Naive thymus-derived CD8-positive, alpha-beta T cell (primary cell): ENCODE results near the gene CDH23. TPM values are rescaled to one million over a fixed set of nuclear protein-coding genes. Genes with fewer than 3 reads are reported as not detected.

Experiments used
- ATAC-seq, 2 donors: fragments of 150-1000 bp; cut with Tn5 transposase in 1 of 2; sonication (Bioruptor Pico), chemical (Tn5 transposase) in 1 of 2; 1 replicate in 1 of 2; 2 replicates in 1 of 2; pipeline ENCODE4 v1.10.0; 2021; ENCODE audit warnings: mild to moderate bottlenecking in 2 of 2, moderate library complexity in 2 of 2
- POLR2A ChIA-PET: fragments of 350-600 bp; sonication (Branson Sonifier 250); formaldehyde crosslinking; loops from one replicate; lab custom pipeline; 2021; ENCODE audit warnings: antibody characterized with exemption; lab: Charles Lee
- DNase-seq, 10 donors: peaks; one replicate each; pipeline versions ENCODE4 v3.0.0 to v3.0.0-alpha.2; 2020 to 2022
- H3K27ac Mint-ChIP-seq, 10 donors: one replicate each; pipeline ENCODE4 v1.8.0; 2020 to 2022; ENCODE audit warnings: mild to moderate bottlenecking in 10 of 10, mixed read lengths in 10 of 10, moderate library complexity in 4 of 10, inconsistent platforms in 1 of 10
- H3K27me3 Mint-ChIP-seq, 5 donors: one replicate each; pipeline ENCODE4 v1.8.0; 2021 to 2022; ENCODE audit warnings: mixed read lengths in 5 of 5
- H3K36me3 Mint-ChIP-seq, 3 donors: one replicate each; pipeline ENCODE4 v1.8.0; 2020 to 2022; ENCODE audit warnings: mixed read lengths in 3 of 3, mild to moderate bottlenecking in 2 of 3, inconsistent platforms in 1 of 3
- H3K4me1 Mint-ChIP-seq, 4 donors: one replicate each; pipeline ENCODE4 v1.8.0; 2021 to 2022; ENCODE audit warnings: mixed read lengths in 4 of 4
- H3K4me3 Mint-ChIP-seq, 10 donors: one replicate each; pipeline ENCODE4 v1.8.0; 2020 to 2022; ENCODE audit warnings: mild to moderate bottlenecking in 10 of 10, mixed read lengths in 10 of 10, moderate library complexity in 6 of 10, inconsistent platforms in 1 of 10
- H3K9me3 Mint-ChIP-seq, 9 donors: one replicate each; pipeline ENCODE4 v1.8.0; 2020 to 2022; ENCODE audit warnings: mixed read lengths in 9 of 9, mild to moderate bottlenecking in 3 of 9, inconsistent platforms in 1 of 9, moderate library complexity in 1 of 9
- polyA plus RNA-seq, 3 donors: library from polyadenylated mRNA; unstranded; fragments of 300-500 nt; fragmentation: Illumina TruSeq; gene quantifications; one replicate each; pipeline ENCODE4 v1.2.3, GENCODE V29; 2021
- total RNA-seq, 8 experiments: library from RNA in 2 of 8; stranded (reverse) in 2 of 8; gene quantifications; one replicate each; pipeline ENCODE4 v1.2.3 and lab custom pipeline; 2021 to 2026

Gene CDH23
- total and polyA plus RNA-seq, 5 experiments from 2014 or later = 0.82 to 10.2 (median 3.8) TPM

DNA sequence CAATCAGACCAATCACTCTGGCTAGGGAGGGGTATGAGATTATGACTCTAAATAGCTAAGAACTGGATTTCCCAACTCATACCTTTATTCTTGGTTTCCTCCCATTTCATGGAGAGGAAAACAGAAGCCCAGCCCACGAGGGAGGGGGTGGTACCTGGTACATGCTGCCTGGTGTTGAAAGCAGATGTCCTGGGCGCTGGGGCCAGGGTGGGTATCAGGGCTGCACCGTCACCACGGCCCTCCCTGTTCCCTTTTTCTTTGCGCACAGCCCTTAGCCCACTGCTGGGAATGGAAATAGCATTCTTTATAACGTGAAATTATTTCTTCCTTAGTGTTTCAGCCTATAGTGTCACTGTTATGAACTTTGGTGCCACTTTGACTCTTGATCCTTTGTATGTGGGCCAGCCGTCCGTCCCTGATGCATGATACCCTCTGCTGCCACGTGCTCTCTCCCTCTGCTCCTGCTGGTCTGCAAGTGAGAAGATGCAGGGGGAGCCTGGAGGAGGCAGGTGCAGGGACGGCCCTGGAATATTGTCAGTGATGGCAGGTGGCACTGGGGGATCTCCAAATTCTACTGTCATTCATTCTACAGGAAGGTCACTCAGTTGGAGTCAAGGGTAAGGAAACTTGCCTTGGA is 158.5 kb downstream of the CDH23 start:
- no peak overlapping the region for H3K27ac Mint-ChIP-seq
- H3K36me3 Mint-ChIP-seq = no peaks in the 10 kb centered on the region
- no peaks in the 10 kb centered on the region for H3K9me3 Mint-ChIP-seq
- ATAC-seq = no peak
- H3K4me3 Mint-ChIP-seq = no peak overlapping the region
- peaks cover 0 to 15% (median 8%) of the 10 kb centered on the region in 5 donors for H3K27me3 Mint-ChIP-seq
- POLR2A ChIA-PET = no interaction called here
- DNase-seq = no peak
- no peaks in the 10 kb centered on the region for H3K4me1 Mint-ChIP-seq

DNA sequence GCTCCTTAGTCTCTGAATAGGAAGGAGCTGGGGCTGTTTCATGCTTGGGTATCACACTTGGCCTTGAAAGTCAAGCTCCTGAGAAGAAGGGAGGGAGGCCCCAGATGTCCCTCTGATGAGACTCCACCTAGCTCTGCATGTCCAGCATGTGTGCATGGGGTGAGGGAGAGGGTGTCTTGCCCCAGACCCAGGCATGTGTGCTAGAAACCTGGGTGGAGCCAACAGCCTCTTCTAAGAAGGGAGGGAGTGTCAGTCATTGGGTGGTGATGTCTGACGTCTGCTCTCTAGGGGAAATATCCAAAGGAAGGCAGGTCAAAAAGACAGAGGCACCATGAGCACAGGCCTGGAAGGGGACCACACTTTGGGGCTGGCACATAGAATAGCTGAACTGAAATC is 159.0 kb downstream of the CDH23 start:
- H3K27me3 Mint-ChIP-seq = peaks cover 2 to 15% (median 10%) of the 10 kb centered on the region in 5 donors
- no peak overlapping the region for H3K27ac Mint-ChIP-seq
- POLR2A ChIA-PET = no interaction called here
- no peaks in the 10 kb centered on the region for H3K36me3 Mint-ChIP-seq
- H3K4me3 Mint-ChIP-seq = no peak overlapping the region
- H3K9me3 Mint-ChIP-seq = no peaks in the 10 kb centered on the region
- DNase-seq (no peak), ATAC-seq (no peak)
- H3K4me1 Mint-ChIP-seq = no peaks in the 10 kb centered on the region

DNA sequence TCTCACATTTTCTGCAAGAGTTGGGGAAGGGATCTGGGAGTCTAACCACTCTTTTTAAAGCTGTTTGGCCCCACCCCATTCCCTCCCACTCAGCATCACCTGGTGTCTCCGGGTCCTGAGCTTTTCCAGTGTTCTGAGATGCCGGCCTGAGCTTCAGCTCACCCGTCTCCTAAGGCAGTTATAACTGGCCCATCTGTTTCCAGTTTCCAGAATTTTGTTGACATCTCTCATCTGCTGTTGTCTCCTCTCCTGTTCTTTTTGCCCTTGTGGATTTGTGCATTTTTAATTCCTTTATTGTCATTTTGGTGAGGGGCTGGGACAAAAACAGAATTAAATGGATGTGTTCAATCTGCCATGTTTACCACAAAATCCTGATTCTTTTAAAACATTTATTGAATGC is 162.3 kb downstream of the CDH23 start:
- H3K36me3 Mint-ChIP-seq = no peaks in the 10 kb centered on the region
- peaks cover 6 to 29% (median 17%) of the 10 kb centered on the region in 5 donors for H3K27me3 Mint-ChIP-seq
- no peaks in the 10 kb centered on the region for H3K9me3 Mint-ChIP-seq
- DNase-seq (peak in 1 of 10 donors; percentile 18), ATAC-seq (no peak)
- H3K4me1 Mint-ChIP-seq = peaks cover 0 to 6% (median 0%) of the 10 kb centered on the region in 4 donors
- H3K4me3 Mint-ChIP-seq = no peak overlapping the region
- no peak overlapping the region for H3K27ac Mint-ChIP-seq
- POLR2A ChIA-PET = no interaction called here

DNA sequence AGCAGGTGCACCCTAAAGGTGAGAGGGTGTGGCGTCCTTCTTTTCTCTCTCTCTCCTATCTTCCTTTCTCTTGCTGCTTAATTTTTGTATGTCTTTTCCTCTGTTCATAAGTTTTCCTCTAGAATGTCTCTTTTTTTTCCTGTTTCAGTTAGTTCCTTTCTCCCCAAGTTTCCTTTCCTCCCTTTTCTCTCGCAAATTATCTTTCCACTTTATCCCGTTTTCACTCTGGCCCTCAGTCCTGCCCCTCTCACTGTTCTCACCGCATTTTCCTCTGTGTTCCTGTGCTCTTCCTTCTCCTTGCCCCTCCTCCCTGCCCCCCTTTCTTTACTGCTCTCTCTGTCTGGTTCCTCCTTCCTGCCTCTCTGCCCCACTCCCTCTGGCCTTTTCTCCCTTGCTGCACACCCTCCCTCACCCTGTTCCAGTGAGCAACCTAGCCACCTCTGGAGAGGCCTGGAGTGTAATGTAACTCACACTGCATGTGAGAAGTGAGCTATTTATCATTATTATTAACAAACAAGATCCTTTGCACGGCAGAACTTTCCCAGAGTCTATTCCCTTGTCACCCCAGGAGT is 164.4 kb downstream of the CDH23 start:
- Mint-ChIP-seq H3K27me3 (peaks cover 6 to 30% (median 17%) of the 10 kb centered on the region in 5 donors), H3K4me3 (no peak overlapping the region), H3K27ac (peak overlapping the region in 1 of 10 donors; percentile 14), H3K36me3 (no peaks in the 10 kb centered on the region), H3K9me3 (no peaks in the 10 kb centered on the region), H3K4me1 (peaks cover 0 to 6% (median 0%) of the 10 kb centered on the region in 4 donors)
- POLR2A ChIA-PET = no interaction called here
- ATAC-seq (no peak), DNase-seq (no peak)

DNA sequence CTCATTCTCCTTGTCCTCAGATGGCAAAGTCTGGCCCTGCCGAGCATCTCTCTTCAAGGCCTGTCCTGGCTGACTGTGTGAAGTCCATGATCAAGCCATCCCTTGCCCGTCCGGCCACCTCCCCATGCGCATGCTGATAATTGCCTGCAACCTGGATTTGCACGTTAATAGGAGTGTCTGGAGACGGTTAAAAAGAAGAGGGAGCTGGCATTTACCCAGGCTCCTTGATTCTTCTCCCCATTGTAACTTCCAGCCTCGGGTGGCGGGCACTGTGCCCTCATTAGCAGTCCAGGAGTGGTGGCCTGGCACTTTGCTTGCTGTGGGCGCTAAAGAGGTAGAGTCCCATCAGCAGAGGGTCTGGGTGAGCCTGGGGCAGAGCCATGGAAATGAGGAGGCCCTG is 165.5 kb downstream of the CDH23 start:
- Mint-ChIP-seq H3K27ac (peak overlapping the region in 1 of 10 donors; percentile 50), H3K36me3 (no peaks in the 10 kb centered on the region), H3K4me1 (peaks cover 0 to 6% (median 0%) of the 10 kb centered on the region in 4 donors), H3K9me3 (no peaks in the 10 kb centered on the region), H3K4me3 (no peak overlapping the region), H3K27me3 (peaks cover 6 to 30% (median 17%) of the 10 kb centered on the region in 5 donors)
- no peak for ATAC-seq
- POLR2A ChIA-PET = no interaction called here
- DNase-seq = no peak

DNA sequence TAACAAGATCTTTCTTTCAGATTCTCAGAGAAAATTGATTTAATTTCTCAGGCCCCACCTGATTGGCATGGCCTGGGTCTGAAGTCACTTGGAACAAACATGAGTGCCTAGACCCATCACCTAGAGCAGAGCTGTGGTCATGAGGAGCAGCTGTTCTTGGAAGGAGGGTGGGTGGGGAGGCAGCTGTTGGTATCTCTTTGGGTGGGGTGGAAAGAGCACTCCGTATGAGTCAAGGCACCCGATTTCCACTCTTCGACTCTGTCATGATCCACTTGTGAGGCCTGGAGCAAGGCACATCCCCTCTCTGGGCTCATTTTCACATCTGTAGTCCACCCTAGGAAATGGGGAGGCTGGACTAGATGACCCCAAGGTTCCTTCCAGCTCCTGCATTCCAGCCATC is 166.2 kb downstream of the CDH23 start:
- ATAC-seq (no peak), DNase-seq (no peak)
- H3K4me1 Mint-ChIP-seq = peaks cover 0 to 6% (median 0%) of the 10 kb centered on the region in 4 donors
- POLR2A ChIA-PET = no interaction called here
- H3K4me3 Mint-ChIP-seq = no peak overlapping the region
- peaks cover 6 to 30% (median 17%) of the 10 kb centered on the region in 5 donors for H3K27me3 Mint-ChIP-seq
- H3K9me3 Mint-ChIP-seq = no peaks in the 10 kb centered on the region
- no peak overlapping the region for H3K27ac Mint-ChIP-seq
- H3K36me3 Mint-ChIP-seq = no peaks in the 10 kb centered on the region

DNA sequence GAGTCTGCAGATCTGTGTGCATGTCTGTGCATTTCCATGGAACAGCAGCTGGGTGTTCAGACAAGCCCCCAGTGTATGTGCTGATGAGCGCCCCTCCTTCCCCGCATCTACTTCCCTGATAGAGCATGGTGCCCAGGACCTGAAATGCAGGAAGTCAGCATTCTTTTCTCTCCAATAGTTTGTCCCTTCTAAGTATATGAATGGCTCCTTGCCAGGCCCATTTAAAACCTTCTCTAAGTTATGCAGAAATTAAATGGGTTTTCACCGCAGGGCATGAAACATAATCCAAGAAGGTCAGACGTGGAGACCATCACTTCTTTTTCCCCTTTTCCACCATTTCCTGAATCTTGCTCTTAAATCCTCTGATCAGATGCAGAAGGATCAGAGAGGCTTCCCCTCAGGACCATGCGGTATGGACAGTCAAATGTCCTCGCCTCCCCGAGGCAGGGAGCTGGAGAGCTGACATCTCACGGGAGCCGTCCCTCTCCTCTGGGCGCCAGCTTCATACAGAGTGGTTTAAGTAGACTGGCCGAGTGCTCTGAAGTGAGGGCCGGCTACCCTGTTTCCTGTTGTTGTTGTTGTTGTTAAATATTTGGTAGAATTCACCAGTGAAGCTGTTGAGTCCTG is 167.6 kb downstream of the CDH23 start:
- H3K36me3 Mint-ChIP-seq = no peaks in the 10 kb centered on the region
- POLR2A ChIA-PET = no interaction called here

DNA sequence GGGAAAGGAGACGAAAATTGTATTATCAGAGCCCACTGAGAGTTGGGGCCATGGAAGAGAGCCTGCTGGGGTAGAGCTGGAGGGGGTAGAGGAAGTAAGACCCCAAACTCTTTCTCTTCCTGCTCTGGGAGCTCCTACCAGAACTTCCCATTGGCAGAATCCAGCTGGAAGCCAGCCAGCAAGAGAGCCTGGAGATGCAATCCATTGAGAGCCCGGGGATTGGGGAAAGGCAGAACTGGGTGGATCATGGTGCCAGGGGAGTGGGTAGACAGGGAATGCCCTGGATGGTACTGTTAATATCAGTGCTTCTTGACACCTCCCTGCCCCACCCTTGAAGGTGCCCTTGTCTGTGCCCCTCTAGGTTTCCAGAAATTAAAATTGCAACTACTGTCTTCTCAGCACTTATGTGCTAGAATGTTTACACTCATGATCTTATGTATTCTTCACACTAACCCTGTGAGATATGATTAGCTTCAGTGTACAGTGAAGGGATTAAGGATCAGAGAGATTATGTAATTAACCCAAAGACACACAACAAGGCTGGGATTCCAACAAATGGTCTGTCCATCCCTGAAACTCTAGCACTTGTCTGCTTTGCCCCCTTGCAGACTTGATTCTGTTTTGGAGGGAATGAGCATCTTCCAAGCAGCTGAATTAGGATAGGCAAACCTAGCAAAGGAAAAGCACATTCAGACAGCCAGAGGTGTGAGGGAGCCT is 168.7 kb downstream of the CDH23 start:
- DNase-seq = no peak
- H3K9me3 Mint-ChIP-seq = no peaks in the 10 kb centered on the region
- H3K4me3 Mint-ChIP-seq = no peak overlapping the region
- H3K27ac Mint-ChIP-seq = no peak overlapping the region
- H3K4me1 Mint-ChIP-seq = peaks cover 0 to 6% (median 0%) of the 10 kb centered on the region in 4 donors
- POLR2A ChIA-PET = no interaction called here
- no peak for ATAC-seq
- peaks cover 2 to 16% (median 8%) of the 10 kb centered on the region in 5 donors for H3K27me3 Mint-ChIP-seq
- no peaks in the 10 kb centered on the region for H3K36me3 Mint-ChIP-seq

More for the DNA sequence above, 167.6 kb downstream of the CDH23 start:
- no peak overlapping the region for H3K27ac Mint-ChIP-seq
- H3K27me3 Mint-ChIP-seq = peaks cover 2 to 23% (median 13%) of the 10 kb centered on the region in 5 donors
- H3K9me3 Mint-ChIP-seq = no peaks in the 10 kb centered on the region
- DNase-seq (no peak), ATAC-seq (no peak)
- H3K4me1 Mint-ChIP-seq = peaks cover 0 to 6% (median 0%) of the 10 kb centered on the region in 4 donors
- H3K4me3 Mint-ChIP-seq = no peak overlapping the region

DNA sequence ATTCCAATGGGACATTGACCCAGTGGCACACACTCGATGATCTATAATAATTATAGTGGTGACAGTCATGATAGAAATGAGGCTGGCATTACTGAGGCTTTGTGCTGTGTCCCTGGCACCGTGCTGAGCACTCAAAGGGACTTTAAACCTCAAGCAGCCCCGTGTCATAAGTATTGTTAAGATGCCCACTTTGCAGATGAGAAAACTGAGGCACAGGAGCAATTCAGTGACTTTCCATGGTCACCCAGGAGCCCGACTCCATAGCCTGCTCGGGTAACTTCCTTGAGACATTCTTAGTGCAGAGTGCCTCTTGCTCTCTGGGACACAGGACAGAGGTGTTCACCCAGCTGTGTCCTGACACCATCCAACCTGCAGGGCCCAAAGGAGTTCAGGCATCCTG is 170.3 kb downstream of the CDH23 start:
- no peak overlapping the region for H3K4me3 Mint-ChIP-seq
- H3K27me3 Mint-ChIP-seq = peaks cover 0 to 7% (median 0%) of the 10 kb centered on the region in 5 donors
- H3K36me3 Mint-ChIP-seq = no peaks in the 10 kb centered on the region
- DNase-seq (no peak), ATAC-seq (no peak)
- H3K27ac Mint-ChIP-seq = no peak overlapping the region
- no peaks in the 10 kb centered on the region for H3K4me1 Mint-ChIP-seq
- no peaks in the 10 kb centered on the region for H3K9me3 Mint-ChIP-seq
- POLR2A ChIA-PET = no interaction called here

DNA sequence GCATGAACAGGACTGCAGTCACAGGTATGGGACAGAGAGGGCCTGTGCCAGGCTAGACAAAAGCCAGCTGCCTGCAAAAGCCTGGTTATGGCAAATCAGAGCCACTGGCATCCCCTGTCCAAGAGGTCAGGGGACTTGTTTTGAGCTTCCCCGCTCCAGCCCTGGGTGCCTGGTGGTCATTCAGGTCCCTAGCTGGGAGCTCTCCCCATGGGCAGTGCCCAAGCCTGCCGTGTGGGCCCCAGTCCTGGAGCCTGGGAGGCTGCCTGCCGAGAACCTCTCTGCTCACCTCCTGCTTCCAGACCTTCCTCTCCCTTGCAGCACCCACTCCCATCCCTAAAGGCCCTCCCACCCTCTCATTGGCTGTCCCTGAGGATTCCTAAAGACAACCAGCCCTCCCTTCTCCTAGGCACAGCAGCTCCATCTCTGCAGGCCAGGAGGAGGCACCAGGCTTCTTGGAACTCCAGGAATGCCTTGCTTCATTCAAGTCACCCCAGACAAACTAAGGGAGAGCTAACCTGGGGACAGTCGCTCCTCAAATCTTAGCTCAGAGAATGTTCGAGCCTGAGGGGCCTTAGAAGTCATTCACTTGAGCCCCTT is 172.3 kb downstream of the CDH23 start:
- no peak for ATAC-seq
- no peaks in the 10 kb centered on the region for H3K36me3 Mint-ChIP-seq
- no peak overlapping the region for H3K4me3 Mint-ChIP-seq
- peaks cover 0 to under 1% (median 0%) of the 10 kb centered on the region in 5 donors for H3K27me3 Mint-ChIP-seq
- H3K27ac Mint-ChIP-seq = no peak overlapping the region
- peaks cover 0 to 1% (median 0%) of the 10 kb centered on the region in 4 donors for H3K4me1 Mint-ChIP-seq
- no peaks in the 10 kb centered on the region for H3K9me3 Mint-ChIP-seq
- DNase-seq = no peak
- POLR2A ChIA-PET = no interaction called here

DNA sequence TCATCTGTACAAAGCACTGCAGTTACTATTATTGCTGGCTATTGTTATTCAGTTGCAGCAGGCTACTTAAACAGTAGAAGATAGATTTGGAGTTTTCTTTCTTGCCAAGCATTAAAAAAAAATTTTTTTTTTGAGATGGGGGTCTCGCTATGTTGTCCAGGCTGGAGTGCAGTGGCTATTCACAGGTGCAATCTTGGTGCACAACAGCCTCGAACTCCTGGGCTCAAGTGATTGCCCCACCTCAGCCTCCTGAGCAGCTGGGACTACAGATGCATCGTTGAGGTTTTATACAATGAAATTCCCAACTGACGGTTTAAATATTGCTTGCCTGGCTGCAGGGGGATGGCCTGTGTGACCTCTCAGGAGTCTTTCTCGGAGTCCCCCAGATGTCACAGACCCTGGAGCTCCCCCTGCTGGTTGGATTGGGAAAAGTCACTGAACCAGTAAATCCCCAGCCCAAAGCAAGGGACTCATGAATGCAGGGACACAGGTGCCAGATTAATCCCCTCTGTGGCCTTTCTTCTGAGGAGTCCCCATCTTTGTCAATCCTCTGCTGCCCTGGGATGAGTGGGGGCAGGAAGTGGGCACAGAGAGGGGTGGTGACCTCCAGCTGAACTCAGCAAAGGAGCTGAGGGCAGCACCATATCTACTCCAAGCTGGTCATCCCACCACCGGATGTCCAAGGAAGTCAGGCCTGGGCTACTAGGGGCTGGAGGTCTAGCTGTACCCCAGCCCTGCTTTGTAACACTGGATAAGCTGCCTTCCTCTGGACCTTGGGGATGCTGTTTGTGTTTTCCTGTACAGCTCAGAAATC is 173.3 kb downstream of the CDH23 start:
- DNase-seq (peak; percentile 41 to 88 (median 73)), ATAC-seq (peak in 1 of 2 donors; percentile 38)
- Mint-ChIP-seq H3K9me3 (no peaks in the 10 kb centered on the region), H3K4me3 (no peak overlapping the region), H3K27ac (no peak overlapping the region), H3K4me1 (peaks cover 0 to 1% (median 0%) of the 10 kb centered on the region in 4 donors), H3K27me3 (no peaks in the 10 kb centered on the region), H3K36me3 (no peaks in the 10 kb centered on the region)
- POLR2A ChIA-PET = interaction anchor here (1.0 kb wide), 1 partner anchor 255 kb away, joined by 4 read pairs; no protein-coding TSS in a partner anchor
